GM18517 (cell line): ENCODE results near the gene ATXN7L1.
A peak's percentile ranks its signal among the peaks of the same experiment; 100 is the strongest.

Source experiments
- ATAC-seq: cut with Tn5 transposase; IDR thresholded peaks from one replicate; pipeline ENCODE4 v1.9.1; 2021; ENCODE audit warnings: mild to moderate bottlenecking, moderate library complexity; ENCODE audit not compliant: unreplicated experiment

The ATXN7L1 gene

GRCh38 chr7:105653441-105654005 is 222.9 kb downstream of the ATXN7L1 start:
- ATAC-seq, result no peak

GRCh38 chr7:105652359-105652993 is 223.9 kb downstream of the ATXN7L1 start:
- ATAC-seq, result peak; percentile 87

- ATAC-seq, result no peak
These were observed 224.6 kb downstream of the ATXN7L1 start for GRCh38 chr7:105651798-105652197.

GRCh38 chr7:105650382-105650970 is 225.9 kb downstream of the ATXN7L1 start:
- ATAC-seq, result no peak

DNA sequence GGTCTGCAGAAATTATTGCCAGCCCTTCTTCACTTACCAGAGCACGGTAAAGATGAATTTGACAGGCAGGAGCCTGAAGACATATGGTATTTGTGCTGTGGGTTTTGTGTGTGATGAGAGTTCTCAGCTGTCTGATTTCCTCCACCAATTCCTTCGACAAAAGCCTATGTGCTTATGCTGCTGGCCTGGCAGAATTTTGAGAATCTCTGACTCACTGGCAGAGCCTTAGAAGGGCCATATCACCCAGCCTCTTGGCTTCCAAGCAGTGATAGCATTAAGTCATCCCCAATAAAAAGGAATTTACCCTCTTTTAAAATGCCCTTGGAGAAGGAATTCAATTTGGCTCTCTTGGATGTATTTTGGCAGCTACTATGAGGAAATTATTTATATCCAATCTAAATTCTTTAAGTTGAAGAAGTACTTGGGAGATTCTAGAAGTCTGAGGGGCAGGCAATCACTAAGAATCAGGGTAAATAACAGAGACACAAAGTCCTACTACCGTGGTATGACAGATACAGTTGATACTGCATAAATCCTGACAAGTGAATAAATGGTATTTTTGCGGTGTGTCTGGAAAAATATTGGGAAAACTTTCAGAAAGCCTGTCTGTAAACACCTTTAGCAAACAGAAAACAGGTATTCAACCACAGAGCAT is 226.5 kb downstream of the ATXN7L1 start:
- no peak for ATAC-seq

DNA sequence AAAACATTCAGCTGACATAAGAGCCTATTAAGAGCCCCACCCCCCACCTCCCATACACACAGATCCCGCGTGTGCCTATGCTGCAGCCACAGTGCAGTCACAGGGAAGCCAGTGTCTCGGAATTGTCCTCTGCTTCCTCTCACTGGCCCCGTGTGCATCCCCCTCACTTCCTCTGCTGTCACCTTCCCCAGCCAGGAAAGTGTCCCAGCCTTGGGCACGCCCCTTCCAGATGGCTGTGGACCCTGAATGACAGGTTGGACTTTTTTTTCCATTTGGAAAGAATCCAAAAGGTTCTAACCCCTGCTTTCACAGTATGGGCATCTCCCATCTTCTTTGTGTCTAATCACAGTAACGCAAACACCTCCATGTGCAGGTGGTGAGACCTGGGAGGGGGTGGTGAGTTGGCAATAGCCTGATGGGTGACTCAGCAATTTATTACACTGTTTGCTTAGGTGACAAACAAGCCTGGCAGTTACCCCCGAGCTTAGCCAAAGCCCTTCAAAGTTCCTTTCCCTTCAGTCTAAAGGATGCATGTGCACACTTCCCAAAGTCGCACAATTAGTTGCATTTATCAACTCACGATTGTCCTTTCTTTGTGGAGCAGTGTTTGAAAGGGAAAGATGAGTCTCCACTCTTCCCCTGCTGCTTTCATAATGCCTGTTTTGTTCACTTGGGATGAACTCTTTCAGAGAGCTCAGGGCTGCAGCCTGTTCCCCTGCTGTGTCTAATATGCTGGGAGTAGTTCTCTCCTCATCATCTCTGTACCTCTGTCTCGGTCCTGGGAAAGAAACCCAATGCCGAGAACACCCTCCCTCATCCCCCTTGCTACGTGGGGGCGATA is 227.6 kb downstream of the ATXN7L1 start:
- no peak for ATAC-seq

DNA sequence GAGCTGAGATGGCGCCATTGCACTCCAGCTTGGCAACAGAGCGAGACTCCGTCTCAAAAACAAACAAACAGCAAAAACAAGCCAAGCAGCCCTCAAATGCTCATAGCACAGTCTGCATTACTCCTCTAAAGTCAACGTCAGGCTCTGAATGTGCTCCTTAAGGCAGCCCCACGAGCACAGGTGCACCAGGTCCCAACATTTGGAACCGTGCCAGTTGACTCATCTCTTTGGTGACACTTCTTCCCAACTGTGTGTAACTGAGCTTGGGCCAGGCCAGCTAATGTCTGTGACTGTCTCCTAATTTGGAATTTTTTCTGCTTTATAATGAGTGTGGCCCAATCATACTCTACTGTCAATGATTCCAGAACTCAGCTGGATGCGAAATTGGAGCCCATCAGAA is 228.8 kb downstream of the ATXN7L1 start:
- ATAC-seq, result no peak

DNA sequence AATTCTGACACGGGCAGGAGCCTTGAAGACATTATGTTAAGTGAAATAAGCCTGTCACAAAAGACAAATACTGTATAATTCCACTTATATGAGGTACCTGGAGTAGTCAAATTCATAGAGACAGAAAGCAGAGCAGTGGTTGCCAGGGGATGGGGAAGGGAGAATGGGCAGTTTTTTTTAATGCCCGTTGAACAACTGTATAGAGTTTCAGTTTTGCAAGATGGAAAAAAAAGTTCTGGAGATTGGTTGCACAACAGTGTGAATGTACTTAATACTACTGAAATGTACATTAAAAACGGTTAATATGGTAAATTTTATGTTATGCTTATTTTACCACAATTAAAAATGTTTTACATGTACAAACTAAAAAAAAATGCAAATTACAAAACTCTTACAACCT is 231.5 kb downstream of the ATXN7L1 start:
- ATAC-seq, result no peak

GRCh38 chr7:105643851-105644250 is 232.5 kb downstream of the ATXN7L1 start:
- no peak for ATAC-seq

DNA sequence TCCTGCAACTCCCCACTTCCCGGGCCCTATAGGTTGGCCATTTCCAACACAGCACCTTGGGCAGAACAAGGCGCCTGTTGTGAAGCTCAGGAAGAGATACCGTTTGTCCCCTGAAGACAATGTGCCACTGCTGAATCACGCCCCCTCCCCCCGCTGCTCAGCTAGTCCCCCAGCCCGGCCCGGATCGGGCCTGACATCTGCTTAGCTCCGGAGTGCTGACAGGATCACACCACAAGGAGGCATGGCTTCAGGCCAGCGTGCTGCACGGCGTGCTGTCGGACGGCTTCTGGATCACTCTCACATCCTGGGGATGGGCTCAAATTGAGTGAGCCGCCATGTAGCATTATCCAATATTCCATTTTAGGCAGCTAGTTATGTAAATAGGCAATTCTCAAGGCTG is 233.0 kb downstream of the ATXN7L1 start:
- no peak for ATAC-seq

GRCh38 chr7:105642264-105642663 is 234.1 kb downstream of the ATXN7L1 start:
- no peak for ATAC-seq

DNA sequence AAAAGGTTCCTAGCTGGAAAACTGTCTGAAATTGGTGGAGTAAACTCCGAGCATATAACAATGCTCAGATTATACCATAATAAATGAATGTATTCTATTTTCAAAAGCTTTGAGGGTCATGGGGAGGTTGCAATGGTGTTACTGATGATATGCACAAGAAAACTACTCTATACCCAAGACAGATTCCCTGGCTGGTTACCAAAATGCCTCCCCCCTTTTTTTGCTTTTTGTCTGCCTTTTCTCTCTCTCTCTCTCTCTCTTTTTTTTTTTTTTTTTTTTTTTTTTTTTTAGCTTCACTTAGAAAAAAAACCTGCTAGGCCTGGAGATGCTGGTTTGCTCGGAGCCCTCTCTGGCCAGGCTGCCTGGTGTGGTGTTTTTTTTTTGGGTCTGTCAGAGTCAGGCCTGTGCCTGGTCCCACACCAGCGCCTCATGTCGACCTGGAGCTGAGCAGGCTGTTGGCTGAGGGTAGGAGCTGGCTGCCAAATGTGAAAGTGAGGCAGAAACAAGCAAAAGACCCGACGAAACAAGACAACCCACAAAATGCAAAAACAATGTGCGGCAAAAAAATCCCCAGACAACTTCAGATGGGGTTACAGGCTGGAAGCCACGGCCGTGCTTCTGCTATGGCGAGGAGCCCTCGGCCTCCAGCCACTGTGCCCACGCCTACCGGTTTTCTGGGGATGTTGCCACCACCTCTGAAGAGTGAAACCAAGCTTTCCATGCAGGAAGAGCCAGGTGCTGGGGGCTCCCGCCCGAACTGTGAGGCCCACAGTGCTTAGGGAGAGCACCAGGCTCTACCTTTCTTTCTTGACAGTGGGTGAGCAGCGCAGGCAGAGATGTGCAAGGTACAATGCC is 235.2 kb downstream of the ATXN7L1 start:
- no peak for ATAC-seq

DNA sequence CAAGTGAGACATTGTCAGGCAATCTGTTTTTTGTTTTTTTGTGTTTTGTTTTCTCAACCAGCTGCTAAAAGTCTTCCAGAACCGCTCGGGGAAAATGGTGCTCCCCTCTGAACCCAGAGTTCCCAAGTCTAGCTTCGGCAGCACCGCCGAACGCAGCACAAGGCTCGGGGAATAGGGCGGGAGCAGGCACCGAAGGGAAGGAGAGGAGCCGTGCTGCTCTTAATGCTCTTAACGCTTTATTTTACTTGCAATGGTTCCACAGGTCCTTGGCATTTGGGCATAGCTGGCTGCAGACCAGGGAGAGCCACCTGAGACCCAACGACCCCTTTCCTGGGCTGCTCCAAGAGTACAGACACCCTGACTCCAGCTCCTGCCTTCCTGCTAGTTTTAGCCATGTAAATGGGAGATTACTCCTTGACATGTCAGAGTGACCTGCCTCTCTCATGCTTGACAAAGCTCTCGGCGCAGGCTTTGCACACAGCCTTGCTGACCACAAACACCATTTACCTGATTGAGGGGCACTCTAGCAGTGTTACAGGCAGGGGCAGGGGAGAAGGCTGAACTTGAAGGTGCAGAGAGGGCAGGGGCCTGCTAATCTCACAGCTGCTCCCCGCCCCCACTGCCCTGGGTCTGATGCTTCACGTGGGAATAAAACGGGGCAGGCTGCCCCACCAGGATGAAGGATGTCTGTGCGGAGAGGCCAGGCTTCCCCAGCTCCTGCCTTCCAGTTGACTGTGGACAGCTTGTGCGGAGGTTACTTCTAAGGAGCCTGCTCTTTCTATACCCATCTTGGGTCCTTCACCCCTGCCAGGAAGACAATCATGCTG is 236.5 kb downstream of the ATXN7L1 start:
- no peak for ATAC-seq

DNA sequence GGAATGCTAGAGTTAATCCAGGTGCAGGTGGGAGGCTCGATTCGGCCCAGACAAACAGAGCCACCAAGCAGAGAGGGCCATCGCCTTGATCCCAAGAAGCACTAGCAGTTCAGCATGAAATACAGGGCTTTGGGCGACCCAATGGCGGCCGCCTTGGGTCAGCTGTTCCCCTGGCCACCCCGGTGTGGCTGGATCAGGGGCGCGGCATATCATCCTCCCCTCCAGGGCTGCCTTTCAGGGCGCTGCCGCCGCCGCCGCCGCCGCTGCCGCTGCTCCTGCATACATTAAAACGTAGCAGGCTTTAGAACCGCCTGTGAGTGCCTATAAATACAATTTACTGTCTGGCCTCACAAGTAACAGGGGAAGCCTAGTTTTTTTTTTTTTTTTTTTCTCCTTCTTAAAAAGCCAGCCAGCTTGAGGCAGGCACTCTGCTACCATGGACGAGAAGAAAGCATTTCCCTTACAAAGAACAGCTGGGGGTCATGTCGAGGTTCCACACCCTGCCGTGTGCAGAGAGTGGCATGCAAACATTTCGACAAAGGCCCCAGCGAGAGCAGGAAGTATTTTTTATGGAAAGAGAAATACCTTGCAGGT is 237.4 kb downstream of the ATXN7L1 start:
- ATAC-seq, result no peak

- ATAC-seq, result no peak
These were observed 238.1 kb downstream of the ATXN7L1 start for GRCh38 chr7:105638334-105638733.

DNA sequence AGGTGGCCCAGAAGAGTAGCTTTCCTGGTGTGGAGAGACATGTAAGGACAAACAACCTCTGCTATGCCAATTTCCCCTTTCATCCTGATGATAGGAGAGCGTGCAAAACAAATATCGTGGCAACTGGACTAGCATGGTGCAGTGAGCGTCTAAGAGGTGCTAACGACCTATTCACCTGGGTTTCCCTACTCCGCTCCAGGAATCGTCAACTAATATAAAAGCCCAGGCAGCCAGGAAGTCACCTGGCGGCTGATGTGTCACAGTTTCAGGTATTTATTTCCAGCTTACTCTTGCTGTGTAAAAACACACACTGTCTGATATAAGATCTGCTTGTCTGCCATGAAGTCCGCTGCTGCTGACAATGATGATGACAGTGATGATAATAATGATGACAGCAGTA is 238.6 kb downstream of the ATXN7L1 start:
- ATAC-seq, result no peak

DNA sequence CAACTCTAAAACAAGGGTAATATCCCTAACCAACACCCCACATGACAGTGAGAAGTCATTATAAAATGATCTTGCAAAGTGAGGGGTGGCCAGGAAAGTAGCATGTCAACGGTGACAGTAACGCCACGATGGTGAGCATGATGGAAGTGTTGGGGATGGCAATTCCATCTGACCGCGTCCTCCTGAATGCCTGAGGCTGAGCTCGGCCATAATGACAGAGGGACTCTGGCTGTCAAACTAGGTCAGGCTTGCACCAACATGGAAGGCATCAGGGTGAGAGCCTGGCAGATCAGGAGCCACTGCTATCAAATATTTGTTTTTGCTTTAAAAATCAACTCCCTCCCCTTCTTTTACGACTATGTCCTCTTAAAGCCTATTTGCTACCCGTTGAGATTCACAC is 239.4 kb downstream of the ATXN7L1 start:
- ATAC-seq, result no peak

GRCh38 chr7:105635197-105635596 is 241.2 kb downstream of the ATXN7L1 start:
- no peak for ATAC-seq

DNA sequence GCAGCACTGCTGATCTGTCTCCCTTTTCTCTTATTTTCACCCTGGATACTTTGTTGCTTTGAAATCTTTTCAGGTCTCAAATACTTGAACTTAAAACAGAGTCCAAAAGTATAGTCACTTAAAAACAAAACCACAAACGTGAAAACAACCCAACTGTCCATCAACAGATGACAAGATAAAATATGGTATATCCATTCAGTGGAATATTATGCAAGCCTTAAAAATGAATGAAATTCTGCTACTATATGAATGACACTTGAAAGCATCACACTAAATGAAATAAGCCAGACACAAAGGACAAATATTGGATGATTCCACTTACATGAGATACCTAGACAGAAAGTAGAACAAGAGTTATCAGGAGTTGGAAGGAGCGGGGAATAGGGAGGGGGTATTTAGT is 250.4 kb downstream of the ATXN7L1 start:
- no peak for ATAC-seq
